Gastroesophageal sphincter (tissue), 3 donors: ENCODE measurements around the gene LCP2.

ENCODE experiments used
- EP300 ChIP-seq: sonication (generic); formaldehyde crosslinking; IDR thresholded peaks from one replicate; pipeline ENCODE4 v1.6.1; 2017; ENCODE audit warnings: antibody characterized with exemption, mild to moderate bottlenecking
- POLR2A ChIP-seq, 2 donors: fragments of 450-650 bp; IDR thresholded peaks; one replicate each; pipeline ENCODE4 v1.6.1; 2017; ENCODE audit warnings: antibody characterized with exemption in 2 of 2, mild to moderate bottlenecking in 2 of 2, moderate library complexity in 1 of 2
- TF ChIP-seq, protein P1 (sequence below), 4 experiments: fragments of 200-600 bp in 2 of 4; fragments of 450-650 bp in 2 of 4; sonication (generic) in 1 of 4; IDR thresholded peaks; one replicate each; pipeline ENCODE4 v1.5.1; 2017 to 2019; ENCODE audit warnings: antibody characterized with exemption in 4 of 4, mild to moderate bottlenecking in 2 of 4, moderate library complexity in 2 of 4

DNA sequence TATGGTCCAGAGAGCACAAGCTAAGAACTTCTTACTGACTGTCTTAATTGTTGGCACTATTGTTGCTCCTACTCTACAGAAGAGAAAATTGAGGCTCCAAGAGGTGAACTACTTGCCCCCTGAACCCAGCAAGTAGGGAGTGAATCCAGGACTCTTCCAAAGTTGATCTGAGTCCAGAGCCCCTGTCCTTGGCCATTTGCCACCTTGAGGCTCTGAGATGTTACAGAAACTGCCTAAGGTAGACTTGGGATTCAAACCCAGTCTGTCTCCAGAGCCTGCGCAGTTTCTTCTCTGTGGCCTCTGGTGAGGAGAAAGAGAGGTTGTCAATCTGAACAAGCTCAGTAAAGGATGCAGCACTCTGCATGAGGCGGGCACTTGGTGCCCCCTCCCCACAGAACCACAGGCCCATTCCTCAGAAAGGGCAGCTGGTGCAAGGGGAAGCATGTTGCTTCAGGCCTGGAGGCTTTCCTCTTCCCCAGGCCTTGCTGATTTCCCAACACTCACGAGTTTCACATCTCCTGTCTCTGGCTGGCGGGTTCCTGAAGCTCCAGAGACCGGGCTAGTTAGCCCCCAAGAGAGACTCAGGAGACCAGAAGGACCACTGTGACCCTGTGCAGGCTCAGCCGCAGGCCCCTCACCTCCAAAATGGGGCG, 2.9 kb upstream of the LCP2 start:
- TF ChIP-seq EP300 = no peak
- no peak for TF ChIP-seq POLR2A (IDR thresholded peaks at IDR 0.05)
- TF ChIP-seq, protein P1, sequence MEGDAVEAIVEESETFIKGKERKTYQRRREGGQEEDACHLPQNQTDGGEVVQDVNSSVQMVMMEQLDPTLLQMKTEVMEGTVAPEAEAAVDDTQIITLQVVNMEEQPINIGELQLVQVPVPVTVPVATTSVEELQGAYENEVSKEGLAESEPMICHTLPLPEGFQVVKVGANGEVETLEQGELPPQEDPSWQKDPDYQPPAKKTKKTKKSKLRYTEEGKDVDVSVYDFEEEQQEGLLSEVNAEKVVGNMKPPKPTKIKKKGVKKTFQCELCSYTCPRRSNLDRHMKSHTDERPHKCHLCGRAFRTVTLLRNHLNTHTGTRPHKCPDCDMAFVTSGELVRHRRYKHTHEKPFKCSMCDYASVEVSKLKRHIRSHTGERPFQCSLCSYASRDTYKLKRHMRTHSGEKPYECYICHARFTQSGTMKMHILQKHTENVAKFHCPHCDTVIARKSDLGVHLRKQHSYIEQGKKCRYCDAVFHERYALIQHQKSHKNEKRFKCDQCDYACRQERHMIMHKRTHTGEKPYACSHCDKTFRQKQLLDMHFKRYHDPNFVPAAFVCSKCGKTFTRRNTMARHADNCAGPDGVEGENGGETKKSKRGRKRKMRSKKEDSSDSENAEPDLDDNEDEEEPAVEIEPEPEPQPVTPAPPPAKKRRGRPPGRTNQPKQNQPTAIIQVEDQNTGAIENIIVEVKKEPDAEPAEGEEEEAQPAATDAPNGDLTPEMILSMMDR (IDR thresholded peaks at IDR 0.05) = no peak
